NCI-H128 (cell line): ENCODE measurements around the gene SYNJ2.
"Not testable (repeated sequence)": the region's sequence is repeated elsewhere in the genome, so short reads cannot be mapped to it uniquely, and the experiment has no call there.

Source experiments
- DNase-seq: peaks from one replicate; lab custom pipeline; 2025; ENCODE audit not compliant: unreplicated experiment; lab: John Stamatoyannopoulos, UW

Gene SYNJ2

GRCh38 chr6:157956171-157956730 is 25.4 kb upstream of the SYNJ2 start:
- DNase-seq: no peak

- no peak for DNase-seq
Measured at GRCh38 chr6:157959451-157960227, 22.0 kb upstream of the SYNJ2 start.

- no peak for DNase-seq
Measured at GRCh38 chr6:157961153-157961831, 20.4 kb upstream of the SYNJ2 start.

GRCh38 chr6:157961832-157962575 is 19.7 kb upstream of the SYNJ2 start:
- DNase-seq: no peak

- DNase-seq: no peak
Measured at GRCh38 chr6:157962601-157963302, 18.9 kb upstream of the SYNJ2 start.

GRCh38 chr6:157964100-157964499 is 17.6 kb upstream of the SYNJ2 start:
- no peak for DNase-seq

- DNase-seq: no peak
Measured at GRCh38 chr6:157965387-157965786, 16.3 kb upstream of the SYNJ2 start.

GRCh38 chr6:157966589-157966977 is 15.1 kb upstream of the SYNJ2 start:
- no peak for DNase-seq

- DNase-seq: peak; percentile 9
Measured at GRCh38 chr6:157967020-157967419, 14.6 kb upstream of the SYNJ2 start.

GRCh38 chr6:157967486-157967885 is 14.2 kb upstream of the SYNJ2 start:
- no peak for DNase-seq

- not testable (repeated sequence) for DNase-seq
Measured at GRCh38 chr6:157972177-157972576, 9.5 kb upstream of the SYNJ2 start.

- DNase-seq: no peak
Measured at GRCh38 chr6:157974341-157974894, 7.2 kb upstream of the SYNJ2 start.

- DNase-seq: no peak
Measured at GRCh38 chr6:157974967-157975366, 6.7 kb upstream of the SYNJ2 start.

GRCh38 chr6:157975456-157975855 is 6.2 kb upstream of the SYNJ2 start:
- DNase-seq: no peak

GRCh38 chr6:157976345-157977175 is 5.1 kb upstream of the SYNJ2 start:
- no peak for DNase-seq

GRCh38 chr6:157977176-157977804 is 4.4 kb upstream of the SYNJ2 start:
- DNase-seq: no peak

- DNase-seq: no peak
Measured at GRCh38 chr6:157978021-157978783, 3.5 kb upstream of the SYNJ2 start.

- DNase-seq: no peak
Measured at GRCh38 chr6:157980288-157981131, 1.2 kb upstream of the SYNJ2 start.
